SK-N-MC (cell line): Measurements from ENCODE around the gene SIRT7.

Experiments used
- DNase-seq: peaks from one replicate; pipeline ENCODE4 v3.0.0-alpha.2; 2011; ENCODE audit warnings: low read depth, low spot score
- H3K27ac ChIP-seq: fragments of 200-600 bp; sonication (generic); 2 replicates; pipeline ENCODE4 v1.5.1; 2016; ENCODE audit warnings: mixed run types
- H3K36me3 ChIP-seq: fragments of 200-600 bp; sonication (generic); 2 replicates; pipeline ENCODE4 v1.6.1; 2017; ENCODE audit warnings: antibody characterized with exemption, low read length, mixed read lengths; ENCODE audit not compliant: insufficient read depth
- H3K4me3 ChIP-seq: fragments of 200-600 bp; sonication (generic); 2 replicates; pipeline ENCODE4 v1.5.1; 2016
- H3K9ac ChIP-seq: fragments of 200-600 bp; sonication (generic); 2 replicates; pipeline ENCODE4 v1.8.0; 2017; ENCODE audit warnings: mixed run types, mixed read lengths; ENCODE audit not compliant: insufficient read length
- H3K9me3 ChIP-seq: fragments of 200-600 bp; sonication (generic); 2 replicates; pipeline ENCODE4 v1.6.1; 2017; ENCODE audit warnings: low read depth, mild to moderate bottlenecking, antibody characterized with exemption, low read length, moderate library complexity, mixed read lengths
- EZH2 ChIP-seq: fragments of 200-600 bp; sonication (generic); IDR thresholded peaks from one replicate; pipeline ENCODE4 v1.6.1; 2017; ENCODE audit warnings: antibody characterized with exemption
- FOXP2 ChIP-seq: optimal IDR thresholded peaks from 2 replicates; pipeline ENCODE3; 2011; ENCODE audit warnings: mild to moderate bottlenecking, moderate library complexity; ENCODE audit not compliant: insufficient read depth; ENCODE audit errors: extremely low read length, control extremely low read depth
- POLR2AphosphoS5 ChIP-seq: IDR thresholded peaks from 2 replicates; pipeline ENCODE4 v1.6.1; 2012; ENCODE audit warnings: mild to moderate bottlenecking, low read depth, low read length, borderline replicate concordance

Gene SIRT7

GRCh38 chr17:81924557-81925532 lies 6.9 kb upstream of the SIRT7 start:
- H3K36me3 ChIP-seq, result peaks cover 11% of the 10 kb centered on the region; the same call in 1 of the 2 replicates
- no peaks in the 10 kb centered on the region for H3K9me3 ChIP-seq
- DNase-seq, result no peak
- H3K9ac ChIP-seq, result peak overlapping the region; percentile 28
- TF ChIP-seq EZH2 (no peak), FOXP2 (no peak), POLR2AphosphoS5 (no peak; the same call in 1 of the 2 replicates)
- no peak overlapping the region; the same call in 1 of the 2 replicates for H3K27ac ChIP-seq
- H3K4me3 ChIP-seq, result peak overlapping the region; percentile 60

DNA sequence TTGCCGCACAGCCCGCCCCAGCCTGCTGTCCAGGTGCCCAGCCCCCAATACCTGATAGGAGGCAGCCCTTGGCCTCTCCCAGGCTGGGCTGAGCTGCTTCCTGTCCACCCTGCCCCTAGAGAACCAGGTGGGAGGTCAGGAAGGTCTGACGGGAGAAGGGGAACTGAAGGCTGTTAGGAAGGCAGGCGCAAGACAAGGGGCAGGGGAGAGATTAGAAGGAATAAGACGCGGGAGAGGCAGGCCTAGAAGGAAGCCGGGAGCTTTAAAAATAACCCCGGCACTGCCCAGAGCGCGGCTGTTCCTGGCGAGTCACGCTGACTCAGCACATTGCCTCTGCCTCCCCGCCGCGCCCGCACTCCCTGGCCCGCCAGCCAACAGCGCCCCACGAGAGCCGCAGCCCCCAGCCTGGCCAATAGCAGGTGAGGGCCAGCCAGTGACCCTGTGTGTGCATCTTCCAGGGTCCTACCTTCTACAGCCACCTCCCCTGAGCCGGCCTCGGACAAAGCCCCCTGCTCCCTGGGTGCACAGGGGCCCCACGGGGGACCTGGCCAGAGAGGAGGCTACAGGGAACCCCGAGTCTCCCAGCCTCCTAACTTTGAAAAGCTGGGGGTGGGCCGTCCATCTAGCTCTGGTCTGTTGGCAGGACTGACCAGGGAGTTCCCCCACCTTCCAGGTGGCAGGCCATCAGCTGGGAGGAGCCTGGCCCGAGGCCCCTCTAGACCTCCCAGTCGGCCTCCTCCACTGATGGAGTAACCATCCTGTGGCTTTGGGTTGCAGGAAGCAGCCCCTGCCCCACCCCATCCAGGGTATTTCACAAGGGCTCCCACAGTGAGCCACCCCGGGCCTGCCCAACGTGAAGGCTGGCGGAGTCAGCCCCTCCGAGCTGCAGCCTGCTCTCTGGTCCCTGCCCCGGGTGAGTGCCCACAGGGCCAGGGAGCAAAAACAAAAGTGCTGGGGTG lies 5.6 kb upstream of the SIRT7 start:
- peaks cover 11% of the 10 kb centered on the region; the same call in 1 of the 2 replicates for H3K36me3 ChIP-seq
- no peak for TF ChIP-seq POLR2AphosphoS5
- no peak for TF ChIP-seq EZH2
- TF ChIP-seq FOXP2, result no peak
- H3K27ac ChIP-seq, result peak overlapping the region; percentile 19; the same call in 1 of the 2 replicates
- H3K9ac ChIP-seq, result peak overlapping the region; percentile 28
- DNase-seq, result no peak
- H3K4me3 ChIP-seq, result no peak overlapping the region
- H3K9me3 ChIP-seq, result no peaks in the 10 kb centered on the region

DNA sequence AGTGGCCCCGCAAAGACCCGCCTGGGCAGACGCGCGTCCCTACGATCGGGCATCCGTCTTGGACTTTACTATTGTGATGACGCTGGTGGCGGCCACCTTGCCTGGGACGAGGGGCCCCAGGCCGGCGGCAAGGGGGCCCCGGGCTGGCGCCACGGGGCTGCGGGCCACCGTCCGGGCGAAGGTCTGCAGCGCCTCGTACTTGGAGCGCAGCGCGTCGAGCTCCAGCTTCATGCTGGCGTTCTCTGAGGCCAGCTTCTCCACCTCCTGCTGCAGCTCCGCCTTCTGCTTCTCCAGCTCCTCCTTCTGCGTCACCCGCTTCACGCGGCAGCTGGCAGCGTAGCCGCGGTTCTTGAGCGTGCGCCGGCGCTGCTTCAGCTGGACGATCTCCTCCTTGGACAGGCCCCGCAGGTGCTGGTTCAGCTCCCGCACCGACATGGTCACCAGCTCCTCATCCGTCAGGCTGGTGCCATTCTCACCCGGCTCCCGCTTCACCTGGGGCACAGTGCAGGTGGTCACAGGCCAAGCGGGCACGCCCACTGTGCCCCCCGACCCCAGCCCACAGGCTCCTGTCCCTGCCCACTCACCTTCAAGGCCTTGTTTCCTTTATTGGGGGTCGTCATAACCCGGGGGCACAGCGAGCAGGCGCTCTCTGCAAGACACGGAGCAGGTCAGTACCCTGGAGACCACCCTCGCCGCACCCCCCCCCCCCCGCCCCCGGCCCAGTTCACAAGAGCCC lies 4.8 kb upstream of the SIRT7 start:
- H3K9ac ChIP-seq, result no peak overlapping the region
- H3K36me3 ChIP-seq, result peaks cover 11% of the 10 kb centered on the region; the same call in 1 of the 2 replicates
- TF ChIP-seq POLR2AphosphoS5 (no peak), FOXP2 (no peak), EZH2 (no peak)
- no peaks in the 10 kb centered on the region for H3K9me3 ChIP-seq
- DNase-seq, result no peak
- no peak overlapping the region for H3K4me3 ChIP-seq
- no peak overlapping the region for H3K27ac ChIP-seq

DNA sequence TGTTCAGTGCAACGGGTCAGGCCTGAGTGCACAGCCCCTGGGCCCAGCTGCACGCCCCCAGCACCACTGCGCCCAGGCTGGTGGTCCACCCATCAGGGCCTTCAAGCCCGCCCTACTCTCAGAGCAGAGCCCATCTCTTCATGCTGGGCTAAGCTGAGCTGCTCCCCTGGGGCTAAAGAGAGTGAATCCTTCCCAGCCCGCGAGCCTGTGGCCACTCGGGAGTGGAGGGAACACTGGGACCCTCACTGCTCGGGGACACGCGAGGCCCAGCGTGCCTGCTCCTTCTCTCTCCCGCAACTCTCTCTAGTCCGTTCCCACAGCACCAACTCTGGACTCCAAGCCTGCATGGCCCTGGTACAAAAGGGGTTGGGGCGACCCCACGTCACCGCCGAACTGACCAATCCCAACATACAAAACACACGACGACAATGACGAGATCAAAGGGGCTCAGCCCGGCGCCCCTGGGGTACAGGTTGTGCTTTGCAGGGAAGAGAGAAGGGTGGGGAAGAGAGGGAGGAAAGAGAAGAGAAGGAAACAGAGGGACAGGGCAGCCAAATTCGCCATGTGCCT lies 4.1 kb upstream of the SIRT7 start:
- no peak overlapping the region for H3K9ac ChIP-seq
- H3K9me3 ChIP-seq, result no peaks in the 10 kb centered on the region
- TF ChIP-seq FOXP2, result no peak
- no peak for TF ChIP-seq POLR2AphosphoS5
- TF ChIP-seq EZH2, result no peak
- H3K36me3 ChIP-seq, result peaks cover 11% of the 10 kb centered on the region; the same call in 1 of the 2 replicates
- H3K27ac ChIP-seq, result no peak overlapping the region; the same call in 1 of the 2 replicates
- no peak overlapping the region for H3K4me3 ChIP-seq
- no peak for DNase-seq

- H3K36me3 ChIP-seq, result peaks cover 11% of the 10 kb centered on the region; the same call in 1 of the 2 replicates
- TF ChIP-seq EZH2, result no peak
- no peak for TF ChIP-seq POLR2AphosphoS5
- TF ChIP-seq FOXP2, result no peak
- no peak overlapping the region for H3K4me3 ChIP-seq
- no peak overlapping the region for H3K9ac ChIP-seq
- peak overlapping the region; percentile 46; the same call in 1 of the 2 replicates for H3K27ac ChIP-seq
- DNase-seq, result no peak
- H3K9me3 ChIP-seq, result no peaks in the 10 kb centered on the region
Observed at GRCh38 chr17:81921537-81921862, 3.5 kb upstream of the SIRT7 start.

GRCh38 chr17:81920612-81921536 lies 2.9 kb upstream of the SIRT7 start:
- DNase-seq, result no peak
- no peak overlapping the region for H3K9ac ChIP-seq
- H3K4me3 ChIP-seq, result no peak overlapping the region
- 0 out of 2 replicates have a peak overlapping the region, but pooled peaks have one; percentile 46 for H3K27ac ChIP-seq
- TF ChIP-seq FOXP2 (no peak), EZH2 (no peak), POLR2AphosphoS5 (no peak)
- no peaks in the 10 kb centered on the region for H3K9me3 ChIP-seq
- peaks cover 11% of the 10 kb centered on the region; the same call in 1 of the 2 replicates for H3K36me3 ChIP-seq
